ENCODE results near the gene MCAT. TPM values are rescaled to one million over a fixed set of nuclear protein-coding genes. Genes with fewer than 3 reads are reported as not detected.

The MCAT gene
- total and polyA plus RNA-seq, 2 of the 4 experiments (the other 2 are of a cell fraction): 7.3 to 19.7 TPM

DNA sequence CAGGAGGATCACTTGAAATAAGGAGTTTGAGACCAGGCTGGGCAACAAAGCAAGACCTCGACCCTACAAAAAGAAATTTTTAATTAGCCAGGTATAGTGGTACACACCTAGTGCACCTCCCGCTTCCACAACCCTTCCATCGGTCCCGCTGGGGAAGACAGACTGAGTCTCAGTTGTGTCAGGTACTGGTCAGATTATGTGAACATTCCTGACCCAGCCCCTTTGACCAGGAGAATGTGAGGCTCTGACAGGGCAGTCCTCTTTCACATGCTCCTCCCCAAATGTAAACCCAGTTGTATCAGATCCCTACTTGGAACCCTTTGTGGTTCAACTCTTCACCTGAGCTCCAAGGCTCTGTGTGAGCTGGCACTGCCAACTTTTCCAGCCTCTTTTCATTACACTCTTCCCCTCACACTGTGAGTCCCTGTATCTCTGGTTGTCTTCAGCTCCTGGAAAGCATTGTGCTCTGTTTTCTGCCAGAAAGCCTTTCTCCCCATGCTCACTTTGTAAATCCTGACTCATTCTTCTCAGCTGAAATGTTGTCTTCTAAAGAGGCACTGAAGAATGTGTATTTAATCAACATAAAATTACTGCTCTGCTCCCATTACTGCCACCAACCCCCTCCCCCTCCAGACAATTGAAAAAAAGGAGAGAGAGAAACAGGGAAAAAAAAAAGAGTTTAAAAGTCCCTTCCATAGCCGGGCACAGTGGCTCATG lies 45.8 kb upstream of the MCAT start:
- Histone ChIP-seq H4K20me1 (ENCODE audit: insufficient read depth, low read length) (peaks cover 14% of the 10 kb centered on the region), H2BK15ac (ENCODE audit: low read depth, low read length) (no peak overlapping the region), H3K56ac (ENCODE audit: extremely low read depth, insufficient read depth, low read length) (no peak overlapping the region), H2AFZ (replicated peaks; ENCODE audit: low read length, poor library complexity) (peak overlapping the region; percentile 71), H3K9ac (ENCODE audit: low read depth, low read length) (no peak overlapping the region), H3K23ac (ENCODE audit: low read depth, low read length) (no peak overlapping the region), H3K4ac (ENCODE audit: low read depth, low read length) (no peak overlapping the region), H3K36me3 (ENCODE audit: control insufficient read depth, insufficient read depth, low read length) (no peaks in the 10 kb centered on the region), H3K4me1 (ENCODE audit: control insufficient read depth, insufficient read depth, low read length) (peaks cover 11% of the 10 kb centered on the region), H3K4me3 (ENCODE audit: insufficient read depth, low read depth, low read length) (no peak overlapping the region), H3K18ac (ENCODE audit: low read depth, low read length) (no peak overlapping the region), H2AK9ac (replicated peaks; ENCODE audit: low read depth, low read length, poor library complexity) (peak overlapping the region; percentile 15), H3K9me3 (ENCODE audit: control insufficient read depth, insufficient read depth, low read length) (no peaks in the 10 kb centered on the region), H3K27me3 (ENCODE audit: control insufficient read depth, insufficient read depth, low read length) (peaks cover 7% of the 10 kb centered on the region), H3K27ac (ENCODE audit: insufficient read depth, low read length) (no peak overlapping the region), H3K4me2 (ENCODE audit: low read depth, low read length) (0 out of 2 replicates have a peak overlapping the region, but pooled peaks have one; percentile 10), H3K79me1 (ENCODE audit: low read depth in 1 of 2, low read length in 2 of 2) (peaks cover 3 to 23% of the 10 kb centered on the region in 2 experiments; a peak in 3 of 4 replicates), H2AK5ac (ENCODE audit: low read depth, low read length) (0 out of 2 replicates have a peak overlapping the region, but pooled peaks have one; percentile 0), H2BK120ac (ENCODE audit: low read depth, low read length) (peak overlapping the region; percentile 11; the same call in 1 of the 2 replicates), H3K14ac (replicated peaks; ENCODE audit: low read depth, low read length) (no peak overlapping the region), H2BK20ac (ENCODE audit: low read depth, low read length) (no peak overlapping the region), H4K8ac (ENCODE audit: low read depth in 2 of 2, low read length in 2 of 2) (peak overlapping the region; percentile 43 to 50; a peak in 3 of 4 replicates), H4K91ac (ENCODE audit: insufficient read depth, low read depth, low read length) (peak overlapping the region; percentile 23; the same call in 1 of the 2 replicates), H2BK5ac (ENCODE audit: low read depth, low read length, poor library complexity, severe bottlenecking) (peak overlapping the region; percentile 9), H4K5ac (ENCODE audit: low read depth, low read length) (peak overlapping the region; percentile 49; the same call in 1 of the 2 replicates), H3K9me1 (ENCODE audit: insufficient read depth, low read length) (peaks cover 10% of the 10 kb centered on the region)
- in situ Hi-C loops (cut with MboI; ENCODE audit: low sequenced_read_pairs): no loop called here
- ChIA-PET CTCF (interaction anchor here (0.9 to 1.3 kb wide), 2 partner anchors 12 to 13 kb away, joined by 3 to 4 read pairs; no protein-coding TSS in a partner anchor), POLR2A (ENCODE audit: unreplicated experiment) (no interaction called here)
- no TSS peak for BruUV-seq (replicated peaks)
- DNase-seq (no peak), ATAC-seq (ENCODE audit: low read depth) (no peak)
- dilution Hi-C loops (cut with HindIII; ENCODE audit: low sequenced_read_pairs, unreplicated experiment): no loop called here
- intact Hi-C loops (cut with micrococcal nuclease): no loop called here
- WGBS, 2 experiments (ENCODE audit: extremely low coverage in 2 of 2, insufficient read length in 1 of 2): no CpG with 5 or more reads among the region's 5 CpGs
- TF ChIP-seq POLR2A (IDR thresholded peaks at IDR 0.05; ENCODE audit: low read depth, low read length) (no peak), CHD1 (IDR thresholded peaks at IDR 0.05; ENCODE audit: low read depth, low read length) (no peak), FOS (IDR thresholded peaks at IDR 0.05; ENCODE audit: low read depth, low read length) (no peak), CEBPB (IDR thresholded peaks at IDR 0.05; ENCODE audit: low read depth, low read length) (no peak), RCOR1 (IDR thresholded peaks at IDR 0.05; ENCODE audit: insufficient replicate concordance, low read length) (no peak), SMC3 (IDR thresholded peaks at IDR 0.05; ENCODE audit: low read depth, low read length) (no peak), RAD21 (IDR thresholded peaks at IDR 0.05; ENCODE audit: low read length) (no peak), NFE2L2 (IDR thresholded peaks at IDR 0.05; ENCODE audit: low read depth, low read length) (no peak), MXI1 (IDR thresholded peaks at IDR 0.05; ENCODE audit: borderline replicate concordance, low read depth, low read length) (no peak), MAFK (IDR thresholded peaks at IDR 0.05; ENCODE audit: low read depth, low read length) (no peak), BHLHE40 (IDR thresholded peaks at IDR 0.05; ENCODE audit: low read depth, low read length) (no peak), MAZ (IDR thresholded peaks at IDR 0.05; ENCODE audit: borderline replicate concordance, low read depth, low read length) (no peak)
- TF ChIP-seq, protein P1, sequence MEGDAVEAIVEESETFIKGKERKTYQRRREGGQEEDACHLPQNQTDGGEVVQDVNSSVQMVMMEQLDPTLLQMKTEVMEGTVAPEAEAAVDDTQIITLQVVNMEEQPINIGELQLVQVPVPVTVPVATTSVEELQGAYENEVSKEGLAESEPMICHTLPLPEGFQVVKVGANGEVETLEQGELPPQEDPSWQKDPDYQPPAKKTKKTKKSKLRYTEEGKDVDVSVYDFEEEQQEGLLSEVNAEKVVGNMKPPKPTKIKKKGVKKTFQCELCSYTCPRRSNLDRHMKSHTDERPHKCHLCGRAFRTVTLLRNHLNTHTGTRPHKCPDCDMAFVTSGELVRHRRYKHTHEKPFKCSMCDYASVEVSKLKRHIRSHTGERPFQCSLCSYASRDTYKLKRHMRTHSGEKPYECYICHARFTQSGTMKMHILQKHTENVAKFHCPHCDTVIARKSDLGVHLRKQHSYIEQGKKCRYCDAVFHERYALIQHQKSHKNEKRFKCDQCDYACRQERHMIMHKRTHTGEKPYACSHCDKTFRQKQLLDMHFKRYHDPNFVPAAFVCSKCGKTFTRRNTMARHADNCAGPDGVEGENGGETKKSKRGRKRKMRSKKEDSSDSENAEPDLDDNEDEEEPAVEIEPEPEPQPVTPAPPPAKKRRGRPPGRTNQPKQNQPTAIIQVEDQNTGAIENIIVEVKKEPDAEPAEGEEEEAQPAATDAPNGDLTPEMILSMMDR (conservative IDR thresholded peaks at IDR 0.05; ENCODE audit: low read depth, low read length): no peak
- TF ChIP-seq, protein P2, sequence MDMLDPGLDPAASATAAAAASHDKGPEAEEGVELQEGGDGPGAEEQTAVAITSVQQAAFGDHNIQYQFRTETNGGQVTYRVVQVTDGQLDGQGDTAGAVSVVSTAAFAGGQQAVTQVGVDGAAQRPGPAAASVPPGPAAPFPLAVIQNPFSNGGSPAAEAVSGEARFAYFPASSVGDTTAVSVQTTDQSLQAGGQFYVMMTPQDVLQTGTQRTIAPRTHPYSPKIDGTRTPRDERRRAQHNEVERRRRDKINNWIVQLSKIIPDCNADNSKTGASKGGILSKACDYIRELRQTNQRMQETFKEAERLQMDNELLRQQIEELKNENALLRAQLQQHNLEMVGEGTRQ (IDR thresholded peaks at IDR 0.05; ENCODE audit: low read depth, low read length): no peak
- TF ChIP-seq, protein P3, sequence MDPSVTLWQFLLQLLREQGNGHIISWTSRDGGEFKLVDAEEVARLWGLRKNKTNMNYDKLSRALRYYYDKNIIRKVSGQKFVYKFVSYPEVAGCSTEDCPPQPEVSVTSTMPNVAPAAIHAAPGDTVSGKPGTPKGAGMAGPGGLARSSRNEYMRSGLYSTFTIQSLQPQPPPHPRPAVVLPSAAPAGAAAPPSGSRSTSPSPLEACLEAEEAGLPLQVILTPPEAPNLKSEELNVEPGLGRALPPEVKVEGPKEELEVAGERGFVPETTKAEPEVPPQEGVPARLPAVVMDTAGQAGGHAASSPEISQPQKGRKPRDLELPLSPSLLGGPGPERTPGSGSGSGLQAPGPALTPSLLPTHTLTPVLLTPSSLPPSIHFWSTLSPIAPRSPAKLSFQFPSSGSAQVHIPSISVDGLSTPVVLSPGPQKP (IDR thresholded peaks at IDR 0.05; ENCODE audit: borderline replicate concordance, low read depth, low read length): no peak

All from IMR-90 (cell line).